Smooth muscle cell of trachea (primary cell): Measurements from ENCODE around the gene SEPTIN12. TPM values are rescaled to one million over a fixed set of nuclear protein-coding genes. Genes with fewer than 3 reads are reported as not detected.

ENCODE experiments used
- total RNA-seq: library from RNA; depleted of rRNA; stranded (reverse); fragments of >200 nt; gene quantifications from 2 replicates; pipeline ENCODE4 v1.2.1, GENCODE V29; 2014

The SEPTIN12 gene, protein sequence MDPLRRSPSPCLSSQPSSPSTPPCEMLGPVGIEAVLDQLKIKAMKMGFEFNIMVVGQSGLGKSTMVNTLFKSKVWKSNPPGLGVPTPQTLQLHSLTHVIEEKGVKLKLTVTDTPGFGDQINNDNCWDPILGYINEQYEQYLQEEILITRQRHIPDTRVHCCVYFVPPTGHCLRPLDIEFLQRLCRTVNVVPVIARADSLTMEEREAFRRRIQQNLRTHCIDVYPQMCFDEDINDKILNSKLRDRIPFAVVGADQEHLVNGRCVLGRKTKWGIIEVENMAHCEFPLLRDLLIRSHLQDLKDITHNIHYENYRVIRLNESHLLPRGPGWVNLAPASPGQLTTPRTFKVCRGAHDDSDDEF
- not detected in 2 replicates for total RNA-seq

DNA sequence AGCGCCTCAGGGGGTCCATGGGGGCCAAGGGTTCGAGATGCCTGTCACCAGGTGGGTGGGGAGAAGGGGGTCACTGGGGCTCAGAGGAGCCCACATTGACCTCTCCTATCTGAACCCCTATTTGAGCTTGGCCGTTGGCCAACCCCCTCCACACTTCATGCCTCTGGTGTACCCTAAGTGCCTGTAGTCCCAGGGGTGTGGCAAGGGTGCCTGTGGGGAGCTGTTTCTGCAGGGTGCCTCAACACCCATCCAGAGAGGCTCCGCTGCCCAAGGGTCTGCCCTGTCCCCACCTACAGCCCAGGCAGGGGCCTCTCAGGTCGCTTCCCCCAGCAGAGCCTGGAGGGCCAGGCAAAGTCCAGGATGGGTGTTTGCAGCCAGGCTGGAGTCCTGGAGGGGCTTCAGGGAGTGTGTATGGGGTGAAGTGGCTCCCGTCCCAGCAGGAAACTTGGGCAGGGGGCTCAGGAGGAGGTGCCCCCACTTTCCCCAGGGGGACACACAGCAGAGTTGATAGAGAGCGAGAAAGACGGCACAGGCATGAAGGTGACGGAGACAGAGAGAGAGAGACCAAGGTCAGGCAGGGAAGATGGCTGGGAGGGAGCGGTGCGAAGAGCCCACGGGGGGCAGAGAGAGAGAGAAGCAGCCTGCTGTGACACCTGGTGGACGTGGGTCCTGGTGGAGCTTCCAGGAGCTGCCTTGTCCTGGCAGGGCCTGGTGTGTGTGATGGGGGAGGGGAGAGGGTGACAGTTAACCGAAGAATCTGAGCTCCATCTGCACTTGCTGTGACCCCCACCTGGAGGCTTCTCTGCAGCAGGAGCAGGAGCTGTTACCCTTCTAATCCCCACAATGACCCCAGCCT lies at the start of gene SEPTIN12:
SEPTIN12 (minus strand) TSS at position 719 of the 856 bp plus-strand sequence; CDS start at position 19, 700 bp downstream.

DNA sequence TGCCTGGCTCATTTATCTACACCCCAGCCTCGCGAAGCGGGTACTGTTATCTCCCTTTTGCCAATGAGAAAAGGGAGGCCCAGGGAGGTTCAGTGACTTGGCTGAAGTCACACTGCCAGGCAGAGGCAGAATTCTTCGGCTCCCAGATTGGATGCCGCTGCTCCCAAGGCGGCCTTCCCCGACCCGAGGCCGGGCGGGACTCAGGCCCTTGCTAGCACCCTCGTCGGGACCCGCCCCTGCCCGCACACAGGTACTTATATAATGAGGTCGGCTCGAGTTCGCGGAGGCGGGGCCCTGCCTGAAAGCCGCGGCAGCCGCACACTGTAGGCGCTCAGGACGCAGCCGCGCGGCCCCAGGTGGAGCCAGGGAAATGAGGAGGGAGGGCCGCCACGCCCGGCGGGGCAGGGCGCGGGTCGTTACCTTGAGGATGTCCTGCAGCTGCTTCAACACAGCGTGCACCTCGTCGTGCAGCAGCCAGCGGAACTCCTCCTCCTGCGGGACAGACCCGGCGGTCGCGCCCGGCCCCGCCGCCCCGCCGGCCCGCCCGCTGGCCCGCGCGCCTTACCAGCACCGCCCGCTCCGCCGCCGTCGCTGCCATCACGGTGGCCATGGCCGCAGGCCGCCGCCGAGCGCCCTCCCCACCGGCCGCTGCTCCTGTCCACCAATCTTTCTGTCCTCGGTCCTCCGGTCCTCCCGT lies 14.0 kb upstream of the SEPTIN12 start, which contains the start of gene ROGDI:
ROGDI (minus strand) TSS at position 672 of the 697 bp plus-strand sequence; CDS start at position 610, 62 bp downstream.

DNA sequence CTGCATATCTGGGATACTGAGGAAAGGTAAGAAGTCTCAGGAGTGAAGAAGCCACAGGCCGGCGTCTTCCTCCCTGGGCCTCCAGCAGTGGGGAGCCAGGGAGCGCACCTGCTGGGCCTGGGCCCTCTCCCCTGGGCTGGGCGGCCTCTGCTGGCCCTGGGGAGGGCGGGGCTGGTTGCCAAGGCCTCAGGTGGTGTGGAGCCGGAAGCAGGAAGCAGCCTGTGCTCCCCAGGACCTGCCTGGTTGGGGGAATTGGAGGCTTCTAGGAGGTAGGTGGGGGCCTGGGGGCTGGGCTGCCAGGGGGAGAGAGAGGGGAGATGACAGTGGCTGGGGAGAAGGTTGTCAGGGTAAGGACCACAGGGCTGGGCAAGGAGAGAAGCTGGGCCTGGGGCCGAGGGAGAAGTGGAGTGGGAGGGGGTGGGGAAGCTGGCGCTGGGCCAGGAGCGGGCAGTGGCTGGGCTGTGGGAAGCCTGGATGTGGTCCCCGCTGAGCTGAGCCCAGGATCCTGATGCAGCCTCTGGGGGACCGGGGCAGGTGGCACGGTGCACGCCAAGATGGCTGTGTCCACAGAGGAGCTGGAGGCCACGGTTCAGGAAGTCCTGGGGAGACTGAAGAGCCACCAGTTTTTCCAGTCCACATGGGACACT lies 7.2 kb upstream of the SEPTIN12 start, which contains the start of gene SMIM22:
SMIM22 (plus strand) TSS at position 189 of the 647 bp plus-strand sequence; CDS start at position 555, 366 bp downstream.

DNA sequence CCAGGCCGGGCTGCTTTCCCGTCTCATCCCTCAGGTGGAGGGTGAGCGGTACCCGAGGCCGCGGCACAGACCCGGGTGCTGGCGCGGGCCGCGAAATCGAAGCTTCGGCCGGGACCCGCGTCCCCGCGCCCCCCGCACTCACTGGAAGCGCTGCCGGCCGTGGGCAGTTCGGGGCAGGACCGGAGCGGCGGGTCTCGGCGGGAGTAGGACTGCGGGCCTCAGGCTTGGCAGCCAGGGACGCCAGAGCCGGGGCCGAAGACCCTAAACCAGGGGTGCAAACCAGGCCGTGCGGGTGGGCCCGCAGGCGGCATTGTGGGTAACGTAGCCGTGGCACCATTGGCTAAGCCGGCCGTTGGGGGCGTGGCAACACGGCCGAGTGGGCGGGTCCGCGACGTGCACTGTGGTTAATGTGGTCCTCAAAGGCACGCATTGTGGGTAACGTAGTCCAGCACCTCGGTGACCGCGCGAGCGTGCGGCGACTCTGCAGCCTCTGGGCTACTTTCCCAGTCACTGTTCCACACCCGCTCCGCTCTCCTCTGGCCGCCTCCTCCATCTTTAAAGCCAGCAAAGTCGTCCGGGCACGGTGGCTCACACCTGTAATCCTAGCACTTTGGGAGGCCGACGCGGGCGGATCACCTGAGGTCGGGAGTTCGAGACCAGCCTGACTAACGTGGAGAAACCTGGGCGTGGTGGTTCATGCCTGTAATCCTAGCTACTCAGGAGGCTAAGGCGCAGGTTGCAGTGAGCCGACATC lies 21.1 kb downstream of the SEPTIN12 start, which contains the start of gene ZNF500:
ZNF500 (minus strand) TSS at position 288 of the 754 bp plus-strand sequence. CDS start 1,184 bp downstream, outside the sequence.

DNA sequence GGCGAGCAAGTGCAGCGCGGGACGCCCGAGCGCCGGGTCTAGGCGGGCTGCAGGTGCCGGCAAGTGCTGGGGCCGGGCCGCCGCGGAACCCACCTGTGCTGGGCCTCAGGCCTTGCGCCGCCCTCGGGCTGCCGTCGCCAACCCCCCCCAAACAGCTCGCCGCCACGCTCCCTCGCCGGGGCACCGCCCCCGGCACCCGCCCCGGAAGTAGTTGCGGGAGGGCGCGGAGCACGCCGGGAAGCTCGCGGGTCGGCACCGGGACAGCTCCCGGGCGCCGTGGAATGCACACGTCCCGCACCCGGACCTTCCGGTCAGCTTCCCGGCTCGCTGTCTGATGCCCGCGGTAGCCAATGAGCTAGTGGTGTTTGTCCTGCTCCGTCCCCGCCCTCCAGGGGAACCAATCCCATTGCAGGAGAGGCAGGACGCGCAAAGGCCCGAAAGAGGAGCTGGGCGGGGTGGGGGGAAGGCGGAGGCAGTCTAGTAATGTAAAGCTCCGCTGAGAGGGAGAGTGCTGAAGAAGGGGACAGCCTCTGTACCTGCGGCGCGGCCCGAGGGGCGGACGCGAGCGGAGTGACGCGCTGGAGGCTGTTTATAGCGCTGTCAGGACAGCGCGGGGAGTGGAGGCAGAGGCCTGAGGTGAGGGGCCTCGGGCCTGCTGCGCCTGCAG lies 53.9 kb downstream of the SEPTIN12 start, which contains the start of the genes ANKS3 and DNAAF8:
ANKS3 (minus strand) TSS at position 209 of the 667 bp plus-strand sequence. CDS start 4,122 bp downstream, outside the sequence.
DNAAF8 (plus strand) TSS at position 475 of the 667 bp plus-strand sequence. CDS start 1,978 bp downstream, outside the sequence.

Other genes with a start within 250 kb of the SEPTIN12 start
- gene CDIP1, start 249.6 kb downstream of the SEPTIN12 start, total RNA-seq, result 9.0 and 24.6 TPM in 2 replicates
- gene C16orf96, start 232.0 kb downstream of the SEPTIN12 start, total RNA-seq, result 0.17 TPM in 1 of 2 replicates, not detected in the other
- gene UBALD1, start 173.5 kb downstream of the SEPTIN12 start, total RNA-seq, result 7.1 and 8.6 TPM in 2 replicates
- 39.3 and 43.7 TPM in 2 replicates for gene MGRN1, start 163.5 kb downstream of the SEPTIN12 start, total RNA-seq
- gene NUDT16L1, start 94.8 kb downstream of the SEPTIN12 start, total RNA-seq, result 26.8 TPM in 2 replicates
- gene ANKS3, start 54.1 kb downstream of the SEPTIN12 start, total RNA-seq, result 24.9 and 35.7 TPM in 2 replicates
- 0.29 and 1.3 TPM in 2 replicates for gene DNAAF8, start 53.8 kb downstream of the SEPTIN12 start, total RNA-seq
- 10.9 and 13.9 TPM in 2 replicates for gene ZNF500, start 21.2 kb downstream of the SEPTIN12 start, total RNA-seq
- gene SMIM22, start 7.0 kb upstream of the SEPTIN12 start, total RNA-seq, result not detected in 2 replicates
- gene ROGDI, start 14.3 kb upstream of the SEPTIN12 start, total RNA-seq, result 16.4 and 16.9 TPM in 2 replicates
- 52.7 and 53.6 TPM in 2 replicates for gene GLYR1, start 58.9 kb upstream of the SEPTIN12 start, total RNA-seq
- 24.0 and 31.3 TPM in 2 replicates for gene UBN1, start 59.1 kb upstream of the SEPTIN12 start, total RNA-seq
- 51.5 and 105 TPM in 2 replicates for gene PPL, start 148.8 kb upstream of the SEPTIN12 start, total RNA-seq
- gene SEC14L5, start 170.0 kb upstream of the SEPTIN12 start, total RNA-seq, result 0.44 and 2.0 TPM in 2 replicates
- 33.2 and 42.2 TPM in 2 replicates for gene NAGPA, start 245.6 kb upstream of the SEPTIN12 start, total RNA-seq